ENCODE data around the gene NPHP4. TPM values are rescaled to one million over a fixed set of nuclear protein-coding genes. Genes with fewer than 3 reads are reported as not detected.
A peak's percentile ranks its signal among the peaks of the same experiment; 100 is the strongest.

The NPHP4 gene
- total RNA-seq, 1 donor from 2014 or later, result 2.4 TPM

- no peak for DNase-seq (ENCODE audit: low read depth in 2 of 2)
Measured at GRCh38 chr1:6004412-6005123, 12.3 kb upstream of the NPHP4 start.

- DNase-seq (ENCODE audit: low read depth in 2 of 2), result no peak
Measured at GRCh38 chr1:6003568-6004411, 11.6 kb upstream of the NPHP4 start.

DNA sequence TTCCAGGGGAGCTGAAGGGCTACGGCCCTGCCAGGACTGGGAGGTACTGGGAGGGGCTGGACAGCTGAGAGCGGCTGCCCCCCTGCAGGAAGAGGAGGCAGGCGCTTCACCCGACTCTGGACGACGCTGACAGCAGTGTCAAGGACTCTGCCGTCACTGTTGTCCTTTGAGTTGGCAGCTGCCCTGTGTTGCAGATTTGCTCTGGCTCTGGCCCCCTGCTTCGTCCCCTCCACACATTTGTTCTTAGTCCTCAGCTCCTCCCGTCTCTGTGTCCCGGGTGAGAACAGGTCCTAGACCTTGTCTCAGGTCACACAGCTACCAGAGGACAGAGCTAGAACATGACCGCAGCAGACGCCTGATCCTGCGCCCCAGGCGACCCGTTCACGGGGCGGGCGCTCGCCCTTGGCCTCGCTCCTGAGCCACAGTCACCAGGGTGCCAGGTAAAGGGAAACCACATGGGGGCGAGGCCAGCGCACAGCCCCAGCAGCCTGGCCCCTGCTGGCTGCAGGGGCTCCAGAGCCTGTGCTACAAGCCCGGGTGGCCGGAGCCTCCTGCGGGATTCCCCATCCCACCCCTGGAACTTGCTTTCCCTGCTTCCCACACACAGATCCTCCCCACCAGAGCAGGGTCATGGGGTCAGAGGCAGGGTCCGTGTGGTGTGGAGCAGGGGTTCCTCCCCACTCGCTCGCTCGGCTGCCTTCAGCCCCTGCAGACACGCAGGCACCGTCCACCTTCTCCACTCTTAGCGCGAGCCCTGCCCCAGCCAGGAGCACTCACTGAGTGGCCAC lies 10.7 kb upstream of the NPHP4 start:
- DNase-seq (ENCODE audit: low read depth in 2 of 2), result no peak

DNA sequence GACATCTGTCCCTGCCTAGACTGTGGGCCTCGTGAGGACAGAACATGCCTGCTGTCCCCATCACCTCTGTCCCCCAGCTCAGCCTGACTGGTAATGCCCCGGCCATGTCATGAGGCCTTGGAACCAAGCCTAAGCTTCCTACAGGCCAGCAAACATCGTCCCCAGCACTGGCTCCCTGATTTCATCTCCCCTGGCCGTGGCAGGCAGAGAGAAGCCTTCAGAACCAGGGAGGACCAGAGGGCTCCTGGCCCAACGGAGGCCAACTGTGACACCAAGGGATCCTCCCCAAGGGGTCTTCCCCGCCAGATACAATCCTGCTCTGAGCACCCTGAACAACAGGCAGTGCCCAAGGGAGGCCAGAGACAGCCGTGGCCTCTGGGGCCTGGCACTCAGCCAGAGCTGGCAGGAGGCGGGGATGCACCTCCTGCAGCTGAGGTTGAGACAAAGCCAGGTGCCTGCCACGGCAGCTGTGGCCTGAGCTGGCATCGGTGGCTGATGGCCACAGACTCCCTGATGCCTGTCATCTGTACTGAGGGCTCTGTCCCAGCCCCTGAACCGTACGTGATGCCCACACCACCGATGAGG lies 9.9 kb upstream of the NPHP4 start:
- no peak for DNase-seq (ENCODE audit: low read depth in 2 of 2)

GRCh38 chr1:6000444-6001288 lies 8.4 kb upstream of the NPHP4 start:
- DNase-seq (ENCODE audit: low read depth in 2 of 2), result no peak

GRCh38 chr1:5999711-6000443 lies 7.7 kb upstream of the NPHP4 start:
- DNase-seq (ENCODE audit: low read depth in 2 of 2), result no peak

DNA sequence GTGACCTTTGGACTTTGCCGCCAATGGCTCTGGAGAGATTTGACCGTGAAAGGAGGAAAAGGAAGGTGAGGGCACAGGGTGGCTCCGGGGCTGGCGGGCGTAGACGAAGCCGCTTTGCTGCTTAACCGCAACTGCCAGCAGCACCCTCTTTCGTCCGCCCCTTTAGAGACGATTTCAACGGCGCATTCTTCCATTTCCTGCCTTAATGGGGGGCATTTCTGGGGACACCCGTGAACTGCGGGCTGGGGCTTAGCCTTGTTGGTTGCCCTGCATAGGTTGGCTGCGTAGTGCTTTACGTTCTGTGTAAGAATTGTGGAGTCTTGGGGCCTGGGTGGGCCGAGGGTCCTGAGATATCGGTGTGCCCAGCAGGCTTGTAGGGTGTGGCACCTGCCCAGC lies 6.7 kb upstream of the NPHP4 start:
- DNase-seq (ENCODE audit: low read depth in 2 of 2), result no peak

DNA sequence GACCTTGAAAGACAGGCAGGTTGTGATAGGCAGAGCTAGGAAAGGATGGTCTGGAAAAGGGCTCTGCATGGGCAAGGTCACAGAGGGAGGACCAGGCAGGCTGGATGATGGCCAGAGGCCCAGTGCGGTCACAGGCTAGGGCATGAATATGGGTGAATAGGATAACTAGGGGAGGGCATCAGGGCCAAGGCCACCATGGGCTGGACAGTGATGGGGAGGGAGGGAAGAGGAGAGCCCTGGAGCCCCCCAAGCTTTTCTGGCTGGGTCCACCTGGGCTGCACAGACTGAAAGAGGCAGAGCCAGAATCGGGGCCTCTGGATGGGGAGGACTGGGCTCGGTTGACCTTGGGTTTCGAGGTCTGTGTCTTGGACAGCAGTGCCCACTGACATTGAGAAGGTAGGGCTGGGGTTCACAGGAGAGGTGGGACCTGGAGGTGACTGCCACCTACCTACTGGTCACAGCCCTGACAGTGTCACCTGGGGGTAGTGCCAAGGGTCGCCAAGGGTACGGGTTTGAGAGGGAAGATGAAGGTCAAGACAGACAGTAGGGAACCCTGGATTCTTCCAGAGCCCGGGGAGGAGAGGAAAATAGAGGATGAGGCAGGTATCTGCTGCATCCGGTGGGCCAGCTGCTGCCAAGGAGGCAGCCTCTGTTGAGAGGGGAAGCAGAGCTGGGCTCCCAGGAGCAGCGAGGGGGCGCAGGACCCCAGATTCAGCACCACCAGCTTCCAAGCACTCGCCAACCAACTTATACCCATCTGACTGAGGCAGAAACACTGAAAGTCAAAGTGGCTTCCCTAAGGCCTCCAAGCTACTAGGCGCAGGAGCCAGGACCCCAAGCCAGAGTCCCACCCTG lies 6.1 kb upstream of the NPHP4 start:
- no peak for DNase-seq (ENCODE audit: low read depth in 2 of 2)

DNA sequence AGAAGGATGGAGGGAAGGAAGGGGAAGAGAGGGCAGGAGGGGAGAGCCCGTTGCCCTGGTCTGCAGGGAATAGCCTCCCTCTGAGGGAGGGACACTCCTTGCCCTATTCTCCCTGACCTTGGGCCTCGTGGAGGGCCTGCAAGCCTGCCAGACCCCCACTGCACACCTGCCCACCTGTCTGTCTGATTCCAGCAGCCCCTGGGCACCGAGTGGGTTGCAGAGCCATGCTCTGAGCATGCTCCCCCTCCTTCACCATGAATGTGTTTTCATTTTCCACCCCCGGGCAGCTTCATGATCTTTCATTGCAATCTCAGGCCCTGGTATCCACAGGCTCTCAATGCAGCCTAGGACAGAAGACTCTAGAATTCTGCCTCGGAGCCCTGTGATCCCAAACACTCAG lies 5.1 kb upstream of the NPHP4 start:
- DNase-seq (ENCODE audit: low read depth in 2 of 2), result no peak

DNA sequence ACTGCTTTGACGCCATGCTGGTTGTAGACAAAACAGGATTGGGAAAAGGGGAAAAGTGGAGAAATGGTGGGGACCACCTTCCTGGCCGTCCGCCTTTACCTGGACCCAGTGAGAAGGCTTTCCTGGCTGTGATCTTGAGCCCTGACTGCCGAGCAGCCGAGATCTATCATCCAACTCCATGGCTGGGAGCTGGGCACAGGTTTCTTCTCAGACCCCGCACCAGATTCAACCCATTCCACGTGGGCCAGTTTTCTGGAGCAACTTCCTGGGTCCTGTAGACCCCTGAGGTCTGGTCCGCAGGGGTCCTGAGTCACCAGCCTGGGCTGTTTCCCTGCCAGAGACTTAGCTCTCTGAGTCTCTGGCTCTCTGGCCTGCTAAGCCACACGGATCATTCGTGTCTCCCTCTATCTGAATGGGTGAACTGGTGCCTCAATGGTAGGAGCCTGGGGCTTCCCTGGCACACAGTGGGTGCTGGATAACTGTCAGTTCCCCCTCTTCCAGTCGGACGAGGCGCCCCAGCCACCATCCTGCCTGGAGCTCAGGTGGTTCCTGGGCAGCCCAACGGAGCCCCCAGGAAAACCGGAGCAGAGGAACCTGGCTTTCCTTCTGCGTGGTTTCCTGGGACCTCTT lies 4.5 kb upstream of the NPHP4 start:
- no peak for DNase-seq (ENCODE audit: low read depth in 2 of 2)

DNA sequence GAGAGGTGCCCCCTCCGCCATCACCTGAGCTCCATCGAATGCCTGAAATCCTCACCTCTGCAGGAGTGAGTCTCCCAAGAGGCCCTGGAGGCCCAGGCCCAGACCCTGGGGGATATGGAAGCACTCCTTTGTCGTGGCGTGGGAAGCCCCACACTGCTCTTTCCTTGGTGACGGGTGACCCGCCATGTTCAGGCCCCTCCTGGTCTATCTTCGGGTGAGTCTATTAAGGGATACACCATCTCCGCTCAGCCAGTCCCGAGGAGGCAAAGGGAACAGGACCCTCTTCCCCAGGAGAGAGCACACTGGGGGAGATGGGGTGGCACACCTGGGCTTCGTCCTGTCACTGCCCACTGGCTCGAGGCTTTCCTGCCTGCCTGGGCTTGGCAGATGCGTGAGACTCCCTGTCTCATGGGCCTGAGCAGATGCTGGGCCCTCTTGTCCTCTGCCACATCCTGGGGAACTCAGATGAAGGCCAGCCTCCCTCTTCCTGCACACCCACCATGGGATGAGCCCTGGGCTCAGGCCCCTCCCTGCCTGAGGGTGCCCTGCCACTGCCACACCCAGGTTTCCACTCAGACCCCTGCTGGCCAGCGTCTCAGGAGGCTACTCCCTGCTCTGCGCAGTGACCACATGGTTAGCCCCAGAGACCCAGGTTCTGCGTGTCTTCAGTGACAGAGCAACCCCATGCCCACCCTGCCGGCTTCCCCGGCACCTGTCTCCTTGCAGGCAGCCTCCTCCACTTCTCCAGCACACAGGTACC lies 3.8 kb upstream of the NPHP4 start:
- DNase-seq (ENCODE audit: low read depth in 2 of 2), result no peak

- DNase-seq (ENCODE audit: low read depth in 2 of 2), result no peak
Measured at GRCh38 chr1:5994713-5995621, 2.7 kb upstream of the NPHP4 start.

GRCh38 chr1:5993556-5994491 lies 1.6 kb upstream of the NPHP4 start:
- no peak for DNase-seq (ENCODE audit: low read depth in 2 of 2)

DNA sequence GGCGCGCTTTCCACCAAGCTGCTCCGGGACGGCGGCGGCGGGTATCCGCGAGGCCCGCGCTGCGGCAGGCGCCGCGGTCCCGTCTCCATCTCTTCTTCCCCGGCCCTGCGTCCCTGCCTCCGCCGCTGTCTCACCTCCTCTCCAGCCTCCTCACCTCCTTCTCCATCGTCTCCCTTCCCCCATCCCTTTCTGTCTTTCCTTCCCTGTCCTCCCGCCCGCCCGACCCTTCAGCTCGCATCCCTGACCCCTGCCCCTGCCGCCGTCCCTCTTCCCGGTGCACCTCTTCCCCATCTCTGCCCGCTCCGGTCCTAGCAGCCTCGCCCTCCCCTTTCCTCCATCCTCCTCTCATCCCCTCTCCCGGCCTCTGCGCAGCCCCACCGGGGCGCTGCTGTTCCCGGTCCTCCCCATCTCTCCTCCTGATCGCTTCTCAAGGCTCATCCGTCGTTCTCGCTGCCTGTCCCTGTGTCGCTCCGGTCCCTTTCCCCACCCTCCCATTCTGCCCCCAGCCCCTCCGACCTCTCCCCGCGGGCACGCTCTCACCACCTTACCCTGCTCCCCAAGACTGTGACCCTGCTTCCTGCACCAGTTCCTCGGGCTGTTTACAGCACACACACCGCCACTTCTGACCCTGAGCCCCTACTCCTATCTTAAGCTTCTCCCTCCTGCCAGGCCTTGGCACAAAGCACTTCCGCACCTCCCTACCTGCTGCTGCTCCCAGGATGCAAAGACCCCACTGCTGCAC lies 760 bp upstream of the NPHP4 start:
- DNase-seq (ENCODE audit: low read depth in 2 of 2), result no peak

- peak in 1 of 2 donors; percentile 21 for DNase-seq (ENCODE audit: low read depth in 2 of 2)
Measured at GRCh38 chr1:5991381-5992025, 722 bp downstream of the NPHP4 start.

Data from dermis microvascular lymphatic vessel endothelial cell (primary cell).